Spinal cord (tissue), 10 donors: ENCODE measurements around the gene PRDX5. TPM values are rescaled to one million over a fixed set of nuclear protein-coding genes. Genes with fewer than 3 reads are reported as not detected.
"Not testable (repeated sequence)": the region's sequence is repeated elsewhere in the genome, so short reads cannot be mapped to it uniquely, and the experiment has no call there.

Experiments used
- DNase-seq, 6 donors: peaks; one replicate each; pipeline versions ENCODE4 v3.0.0 to v3.0.0-alpha.2; 2013 to 2015; ENCODE audit warnings: low spot score in 6 of 6, low read depth in 4 of 6
- H3K27ac ChIP-seq: one replicate; pipeline ENCODE4 v1.5.1; 2013; ENCODE audit warnings: low read depth, low read length, control low read depth
- H3K27me3 ChIP-seq: one replicate; pipeline ENCODE4 v1.6.1; 2013; ENCODE audit warnings: low read length; ENCODE audit not compliant: control insufficient read depth, insufficient read depth
- H3K36me3 ChIP-seq: one replicate; pipeline ENCODE4 v1.6.1; 2013; ENCODE audit warnings: low read length; ENCODE audit not compliant: control insufficient read depth, insufficient read depth
- H3K4me1 ChIP-seq: one replicate; pipeline ENCODE4 v1.6.1; 2013; ENCODE audit warnings: low read length; ENCODE audit not compliant: control insufficient read depth, insufficient read depth
- H3K4me3 ChIP-seq: one replicate; pipeline ENCODE4 v1.5.1; 2013; ENCODE audit warnings: low read depth, low read length, control low read depth
- H3K9me3 ChIP-seq: one replicate; pipeline ENCODE4 v1.6.1; 2013; ENCODE audit warnings: low read length; ENCODE audit not compliant: control insufficient read depth, insufficient read depth
- WGBS: methylation state at CpG from one replicate; pipeline ENCODE4 v1.1.5; 2013; ENCODE audit warnings: missing lambda C conversion rate; ENCODE audit not compliant: insufficient coverage; 5-methylcytosine and 5-hydroxymethylcytosine counted together
- polyA plus RNA-seq, 2 donors: library from polyadenylated mRNA; unstranded; fragments of 120-200 nt; gene quantifications; one replicate each; pipeline ENCODE4 v1.2.1, GENCODE V29; 2013; ENCODE audit not compliant: insufficient read length in 2 of 2
- total RNA-seq, 2 donors: library from RNA; depleted of rRNA in 1 of 2; stranded (reverse); fragments of 120-200 nt in 1 of 2; fragments of >200 nt in 1 of 2; gene quantifications; one replicate each; pipeline versions ENCODE4 v1.2.3 to v1.2.4, GENCODE V29; 2013 to 2014
- donor health status: healthy.

Gene PRDX5
- total and polyA plus RNA-seq, 4 donors, result 115 to 369 (median 334) TPM

DNA sequence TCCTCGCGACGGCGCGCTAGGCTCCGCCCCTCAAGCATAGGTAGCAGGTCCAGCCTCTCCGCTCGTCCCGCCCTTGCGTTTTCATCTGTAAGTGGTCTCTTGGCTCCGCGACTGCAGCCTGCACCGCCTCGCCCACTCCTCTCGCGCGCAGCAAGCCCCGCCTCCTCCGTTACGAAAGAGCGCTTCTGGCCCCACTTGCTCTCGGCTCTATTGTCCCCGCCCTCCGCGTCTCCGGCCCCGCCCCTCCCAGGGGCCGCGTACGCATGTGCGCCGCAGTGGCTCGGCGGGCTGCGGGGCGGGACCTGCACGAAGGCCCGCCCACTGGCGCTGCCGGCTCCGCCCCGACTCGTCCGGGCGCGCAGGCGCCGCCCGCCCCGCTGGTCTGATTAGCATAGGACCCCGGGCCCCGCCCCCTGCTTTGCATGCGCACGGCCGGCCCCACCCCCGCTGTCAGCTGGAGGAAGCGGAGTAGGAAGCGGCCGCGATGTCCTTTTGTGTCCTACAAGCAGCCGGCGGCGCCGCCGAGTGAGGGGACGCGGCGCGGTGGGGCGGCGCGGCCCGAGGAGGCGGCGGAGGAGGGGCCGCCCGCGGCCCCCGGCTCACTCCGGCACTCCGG is 12.7 kb upstream of the PRDX5 start, which contains the start of gene ESRRA:
Gene ESRRA (plus strand): TSS at position 450 of the 616 bp plus-strand sequence. CDS start 1,656 bp downstream, outside the sequence.
- WGBS, result under 1% methylated on average over 81 of the region's 81 CpGs
- peaks cover 44% of the 10 kb centered on the region for H3K4me1 ChIP-seq

GRCh38 chr11:64305691-64306562 is 12.0 kb upstream of the PRDX5 start:
- H3K27me3 ChIP-seq, result peaks cover 14% of the 10 kb centered on the region
- H3K36me3 ChIP-seq, result peaks cover 6% of the 10 kb centered on the region
- DNase-seq, result peak in 2 of 6 donors; percentile 65 to 70
- H3K4me1 ChIP-seq, result peaks cover 37% of the 10 kb centered on the region
- under 1% methylated on average over 69 of the region's 71 CpGs for WGBS
- no peaks in the 10 kb centered on the region for H3K9me3 ChIP-seq
- peak overlapping the region; percentile 70 for H3K4me3 ChIP-seq
- H3K27ac ChIP-seq, result peak overlapping the region; percentile 61

More for the DNA sequence above, 12.7 kb upstream of the PRDX5 start, which contains the start of gene ESRRA:
- Histone ChIP-seq H3K4me3 (peak within 1 kb of the TSS; percentile 77), H3K9me3 (no peaks in the 10 kb centered on the region), H3K27ac (peak within 1 kb of the TSS; percentile 95), H3K36me3 (peaks cover 6% of the 10 kb centered on the region), H3K27me3 (peaks cover 22% of the 10 kb centered on the region)
- DNase-seq, result peak; percentile 91 to 99 (median 95)

- WGBS, result 31% methylated on average over 9 of the region's 9 CpGs
- DNase-seq, result no peak
- Histone ChIP-seq H3K27ac (no peak overlapping the region), H3K36me3 (peaks cover 9% of the 10 kb centered on the region), H3K4me1 (peaks cover 31% of the 10 kb centered on the region), H3K9me3 (no peaks in the 10 kb centered on the region), H3K4me3 (peak overlapping the region; percentile 70), H3K27me3 (peaks cover 9% of the 10 kb centered on the region)
Observed at GRCh38 chr11:64306563-64306875, 11.4 kb upstream of the PRDX5 start.

DNA sequence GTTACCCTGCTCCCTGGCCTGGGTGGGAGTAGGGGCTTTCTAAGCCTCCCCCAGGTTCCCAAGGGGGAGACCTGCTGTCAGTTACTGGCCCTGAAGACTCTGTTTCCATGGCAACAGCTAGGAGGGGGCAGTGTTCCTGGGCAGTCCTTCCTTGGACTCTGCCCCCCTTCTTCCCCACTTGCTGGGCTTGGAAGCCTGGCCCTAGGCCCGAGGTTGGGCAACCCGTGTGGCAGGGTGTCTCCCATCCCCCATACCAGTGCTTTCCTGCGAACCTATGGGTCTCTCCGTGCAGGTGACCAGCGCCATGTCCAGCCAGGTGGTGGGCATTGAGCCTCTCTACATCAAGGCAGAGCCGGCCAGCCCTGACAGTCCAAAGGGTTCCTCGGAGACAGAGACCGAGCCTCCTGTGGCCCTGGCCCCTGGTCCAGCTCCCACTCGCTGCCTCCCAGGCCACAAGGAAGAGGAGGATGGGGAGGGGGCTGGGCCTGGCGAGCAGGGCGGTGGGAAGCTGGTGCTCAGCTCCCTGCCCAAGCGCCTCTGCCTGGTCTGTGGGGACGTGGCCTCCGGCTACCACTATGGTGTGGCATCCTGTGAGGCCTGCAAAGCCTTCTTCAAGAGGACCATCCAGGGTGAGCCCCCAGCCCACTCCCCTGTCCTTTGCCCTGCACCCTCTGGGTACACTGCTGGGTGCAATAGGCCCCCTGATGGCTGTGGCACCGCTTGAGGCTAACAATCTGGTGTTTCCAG is 10.9 kb upstream of the PRDX5 start:
- Histone ChIP-seq H3K27me3 (peaks cover 4% of the 10 kb centered on the region), H3K9me3 (no peaks in the 10 kb centered on the region), H3K4me1 (peaks cover 29% of the 10 kb centered on the region), H3K36me3 (peaks cover 10% of the 10 kb centered on the region), H3K27ac (no peak overlapping the region), H3K4me3 (peak overlapping the region; percentile 70)
- WGBS, result 78% methylated on average over 13 of the region's 15 CpGs
- no peak for DNase-seq

DNA sequence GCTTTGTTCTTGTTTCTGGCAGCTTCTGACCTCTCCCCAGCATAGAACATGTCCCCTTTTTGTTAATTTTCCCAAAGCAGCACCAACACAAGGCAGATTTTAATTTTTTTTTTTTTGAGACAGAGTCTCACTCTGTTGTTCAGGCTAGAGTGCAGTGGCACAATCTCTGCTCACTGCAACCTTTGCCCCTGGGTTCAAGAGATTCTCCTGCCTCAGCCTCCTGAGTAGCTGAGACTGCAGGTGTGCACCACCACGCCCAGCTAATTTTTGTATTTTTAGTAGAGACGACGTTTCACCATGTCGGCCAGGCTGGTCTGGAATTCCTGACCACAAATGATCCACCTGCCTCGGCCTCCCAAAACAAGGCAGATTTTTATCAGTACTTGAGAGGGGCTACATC is 10.1 kb upstream of the PRDX5 start:
- H3K27ac ChIP-seq, H3K27me3 ChIP-seq, H3K9me3 ChIP-seq, H3K4me3 ChIP-seq, DNase-seq: not testable (repeated sequence)
- peaks cover 16% of the 10 kb centered on the region for H3K36me3 ChIP-seq
- peaks cover 29% of the 10 kb centered on the region for H3K4me1 ChIP-seq
- 95% methylated on average over 4 of the region's 5 CpGs for WGBS

DNA sequence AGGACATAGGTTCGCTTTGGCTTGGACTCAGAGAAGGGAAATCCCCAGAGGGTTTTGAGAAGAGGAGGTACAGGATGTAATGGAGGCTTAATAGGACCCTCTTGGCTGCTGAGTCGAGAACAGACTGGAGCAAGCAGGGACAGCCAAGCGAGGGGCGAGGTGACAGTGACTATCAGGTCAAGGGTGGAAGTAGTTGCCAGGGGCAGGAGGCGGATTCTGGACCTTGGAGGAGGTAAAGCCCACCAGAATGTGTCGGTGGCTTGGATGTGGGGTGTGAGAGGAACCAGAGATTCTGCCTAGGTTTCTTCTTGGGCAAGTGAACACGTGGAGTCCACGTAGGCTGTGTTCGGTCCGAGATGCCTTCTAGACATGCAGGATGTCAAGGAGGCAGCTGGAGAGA is 5.0 kb upstream of the PRDX5 start:
- H3K9me3 ChIP-seq, result no peaks in the 10 kb centered on the region
- no peak for DNase-seq
- H3K27ac ChIP-seq, result no peak overlapping the region
- no peaks in the 10 kb centered on the region for H3K27me3 ChIP-seq
- 95% methylated on average over 10 of the region's 10 CpGs for WGBS
- H3K36me3 ChIP-seq, result peaks cover 49% of the 10 kb centered on the region
- peaks cover 14% of the 10 kb centered on the region for H3K4me1 ChIP-seq
- no peak overlapping the region for H3K4me3 ChIP-seq

DNA sequence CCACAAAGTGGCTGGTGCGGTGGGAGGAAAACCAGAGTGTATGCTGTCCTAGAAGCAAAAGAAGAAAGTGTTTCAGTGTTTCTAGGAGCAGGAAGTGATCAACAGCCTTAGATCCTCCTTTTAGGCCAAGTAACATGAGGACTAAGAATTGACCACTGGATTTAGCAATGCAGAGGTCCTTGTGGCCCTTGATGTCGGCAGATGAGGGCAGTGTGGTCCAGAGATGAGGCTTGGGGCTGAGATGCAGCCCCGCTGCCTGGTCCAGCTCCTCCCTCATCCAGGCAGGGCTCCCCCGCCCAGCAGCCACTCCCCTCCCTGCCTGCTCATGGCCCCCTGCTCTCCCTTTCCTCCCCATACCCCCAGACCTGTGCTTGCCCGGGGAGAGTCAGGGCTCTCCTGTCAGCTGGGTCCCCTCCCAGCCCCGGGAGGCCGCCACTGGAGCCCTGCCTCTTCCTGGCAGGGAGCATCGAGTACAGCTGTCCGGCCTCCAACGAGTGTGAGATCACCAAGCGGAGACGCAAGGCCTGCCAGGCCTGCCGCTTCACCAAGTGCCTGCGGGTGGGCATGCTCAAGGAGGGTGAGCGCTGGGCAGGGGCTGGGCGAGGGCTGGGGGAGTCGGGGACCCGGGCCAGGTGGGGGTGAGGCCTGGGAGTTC is 4.3 kb upstream of the PRDX5 start:
- no peak overlapping the region for H3K4me3 ChIP-seq
- no peaks in the 10 kb centered on the region for H3K9me3 ChIP-seq
- no peak for DNase-seq
- H3K27me3 ChIP-seq, result no peaks in the 10 kb centered on the region
- peaks cover 14% of the 10 kb centered on the region for H3K4me1 ChIP-seq
- 79% methylated on average over 16 of the region's 18 CpGs for WGBS
- H3K27ac ChIP-seq, result no peak overlapping the region
- H3K36me3 ChIP-seq, result peaks cover 49% of the 10 kb centered on the region

DNA sequence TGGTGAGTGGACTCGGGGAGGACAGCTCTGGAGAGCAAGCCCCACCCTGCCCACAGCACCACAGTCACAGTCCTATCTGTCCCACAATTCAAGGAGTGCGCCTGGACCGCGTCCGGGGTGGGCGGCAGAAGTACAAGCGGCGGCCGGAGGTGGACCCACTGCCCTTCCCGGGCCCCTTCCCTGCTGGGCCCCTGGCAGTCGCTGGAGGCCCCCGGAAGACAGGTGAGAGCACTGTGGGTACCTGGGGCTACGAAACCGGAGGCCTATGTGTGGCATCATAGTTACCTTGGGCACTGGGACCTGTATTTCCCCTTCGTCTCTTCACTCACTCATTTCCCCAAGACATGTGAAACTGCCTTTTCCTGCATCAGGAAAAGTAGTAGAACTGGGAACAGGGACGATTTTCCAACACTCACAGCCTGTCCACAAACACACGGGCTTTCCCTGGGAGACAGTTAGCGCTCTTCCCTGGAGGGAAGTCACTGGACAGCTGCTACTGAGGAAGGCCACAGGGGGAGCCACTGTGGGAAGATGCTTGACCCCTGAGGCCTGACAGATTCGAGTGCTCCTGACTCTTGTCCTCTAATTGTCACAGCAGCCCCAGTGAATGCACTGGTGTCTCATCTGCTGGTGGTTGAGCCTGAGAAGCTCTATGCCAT is 3.6 kb upstream of the PRDX5 start:
- Histone ChIP-seq H3K4me1 (peaks cover 20% of the 10 kb centered on the region), H3K27ac (no peak overlapping the region), H3K36me3 (peaks cover 49% of the 10 kb centered on the region), H3K4me3 (no peak overlapping the region), H3K9me3 (no peaks in the 10 kb centered on the region), H3K27me3 (no peaks in the 10 kb centered on the region)
- 91% methylated on average over 15 of the region's 19 CpGs for WGBS
- DNase-seq, result no peak
